ENCODE results near the gene C2CD4A. TPM values are rescaled to one million over a fixed set of nuclear protein-coding genes. Genes with fewer than 3 reads are reported as not detected.

The C2CD4A gene
- total and polyA plus RNA-seq, 2 donors (not counting 3 experiments of a cell fraction or from before 2014, with no cell fraction given), result 0.33 to 0.46 TPM

DNA sequence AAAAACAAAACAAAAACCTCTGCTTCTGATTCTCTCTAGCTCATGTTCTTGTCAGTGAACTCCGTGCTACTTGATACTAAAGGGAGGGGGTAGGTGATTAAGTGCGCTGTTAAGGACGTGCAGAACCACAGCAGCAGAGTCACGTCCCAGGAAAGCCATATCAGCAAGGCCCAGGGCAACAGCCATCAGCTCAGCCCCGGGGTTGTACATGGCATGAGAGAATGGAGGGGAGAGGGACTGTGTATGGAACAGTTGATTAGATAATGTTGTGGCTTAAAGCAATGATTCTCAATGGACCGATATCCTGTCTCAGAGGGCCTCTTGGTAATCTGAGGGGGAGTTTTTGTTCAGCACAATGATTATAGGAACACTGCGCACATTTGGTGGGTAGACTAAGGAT, 27.6 kb downstream of the C2CD4A start:
- H3K9ac ChIP-seq (replicated peaks; ENCODE audit: extremely low read depth, insufficient read depth, low read length), result no peak overlapping the region
- no peaks in the 10 kb centered on the region for H3K79me2 ChIP-seq (ENCODE audit: control insufficient read depth, insufficient read depth, low read length)
- H3K4me2 ChIP-seq (ENCODE audit: insufficient read depth, low read length), result no peak overlapping the region
- CTCF ChIA-PET, result no interaction called here
- intact Hi-C loops (cut with micrococcal nuclease) (no loop called here), dilution Hi-C loops (cut with MboI; ENCODE audit: extremely low pct_ligation_motif_present, low sequenced_read_pairs) (no loop called here)
- H3K9me3 ChIP-seq (replicated peaks; ENCODE audit: control insufficient read depth, insufficient read depth, low read length), result no peaks in the 10 kb centered on the region
- H3K27ac ChIP-seq (ENCODE audit: insufficient read depth, low read depth, low read length), result no peak overlapping the region
- POLR2A ChIA-PET, result no interaction called here
- FAIRE-seq (no peak), DNase-seq (ENCODE audit: low read depth, low spot score) (no peak)
- no peaks in the 10 kb centered on the region for H3K9me1 ChIP-seq (replicated peaks; ENCODE audit: control insufficient read depth, extremely low read depth, insufficient read depth, low read length)
- no peak overlapping the region for H2AFZ ChIP-seq (ENCODE audit: low read depth, low read length)
- no TSS peak for BruUV-seq (replicated peaks)
- no peak for TF ChIP-seq EZH2 (IDR thresholded peaks at IDR 0.05; ENCODE audit: borderline replicate concordance, low read depth, low read length, severe bottlenecking)
- no peak for TF ChIP-seq POLR2AphosphoS5 (IDR thresholded peaks at IDR 0.05; ENCODE audit: insufficient read depth, low read depth, low read length)
- TF ChIP-seq, protein P1, sequence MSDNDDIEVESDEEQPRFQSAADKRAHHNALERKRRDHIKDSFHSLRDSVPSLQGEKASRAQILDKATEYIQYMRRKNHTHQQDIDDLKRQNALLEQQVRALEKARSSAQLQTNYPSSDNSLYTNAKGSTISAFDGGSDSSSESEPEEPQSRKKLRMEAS (IDR thresholded peaks at IDR 0.05; ENCODE audit: insufficient read depth, insufficient read length), result no peak
- no peak for TF ChIP-seq GATA2 (IDR thresholded peaks at IDR 0.05; ENCODE audit: insufficient read depth, insufficient read length, low read depth, low read length)
- TF ChIP-seq POLR2A (IDR thresholded peaks at IDR 0.05; ENCODE audit: low read depth, low read length), result no peak
- TF ChIP-seq MYC (IDR thresholded peaks at IDR 0.05; ENCODE audit: low read depth, low read length), result no peak
- TF ChIP-seq, protein P2, sequence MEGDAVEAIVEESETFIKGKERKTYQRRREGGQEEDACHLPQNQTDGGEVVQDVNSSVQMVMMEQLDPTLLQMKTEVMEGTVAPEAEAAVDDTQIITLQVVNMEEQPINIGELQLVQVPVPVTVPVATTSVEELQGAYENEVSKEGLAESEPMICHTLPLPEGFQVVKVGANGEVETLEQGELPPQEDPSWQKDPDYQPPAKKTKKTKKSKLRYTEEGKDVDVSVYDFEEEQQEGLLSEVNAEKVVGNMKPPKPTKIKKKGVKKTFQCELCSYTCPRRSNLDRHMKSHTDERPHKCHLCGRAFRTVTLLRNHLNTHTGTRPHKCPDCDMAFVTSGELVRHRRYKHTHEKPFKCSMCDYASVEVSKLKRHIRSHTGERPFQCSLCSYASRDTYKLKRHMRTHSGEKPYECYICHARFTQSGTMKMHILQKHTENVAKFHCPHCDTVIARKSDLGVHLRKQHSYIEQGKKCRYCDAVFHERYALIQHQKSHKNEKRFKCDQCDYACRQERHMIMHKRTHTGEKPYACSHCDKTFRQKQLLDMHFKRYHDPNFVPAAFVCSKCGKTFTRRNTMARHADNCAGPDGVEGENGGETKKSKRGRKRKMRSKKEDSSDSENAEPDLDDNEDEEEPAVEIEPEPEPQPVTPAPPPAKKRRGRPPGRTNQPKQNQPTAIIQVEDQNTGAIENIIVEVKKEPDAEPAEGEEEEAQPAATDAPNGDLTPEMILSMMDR (IDR thresholded peaks at IDR 0.05; ENCODE audit: extremely low read depth in 1 of 2, insufficient read depth in 1 of 2, low read depth in 1 of 2, low read length in 2 of 2), result no peak
- no peak for TF ChIP-seq FOS (IDR thresholded peaks at IDR 0.05; ENCODE audit: borderline replicate concordance, insufficient read depth, low read length)
- no peak for TF ChIP-seq JUN (IDR thresholded peaks at IDR 0.05; ENCODE audit: borderline replicate concordance, insufficient read depth, insufficient read length, low read depth)
- H4K20me1 ChIP-seq (replicated peaks; ENCODE audit: control insufficient read depth, extremely low read depth, insufficient read depth, low read length), result no peaks in the 10 kb centered on the region
- H3K36me3 ChIP-seq (ENCODE audit: control insufficient read depth in 2 of 2, extremely low read depth in 1 of 2, insufficient read depth in 2 of 2, low read length in 2 of 2), result no peaks in the 10 kb centered on the region
- peaks cover 8% of the 10 kb centered on the region for H3K4me1 ChIP-seq (ENCODE audit: control insufficient read depth, extremely low read depth, insufficient read depth, low read length)
- no peak overlapping the region for H3K4me3 ChIP-seq (replicated peaks in 1 of 3; ENCODE audit: insufficient read depth in 1 of 3, low read depth in 1 of 3, low read length in 3 of 3)
- H3K27me3 ChIP-seq (ENCODE audit: control insufficient read depth in 2 of 2, insufficient read depth in 2 of 2, low read length in 2 of 2), result peaks cover 0 to 3% of the 10 kb centered on the region in 2 experiments
